ENCODE results near the gene EMILIN1.

- TF ChIP-seq CTCF (IDR thresholded peaks at IDR 0.05; ENCODE audit: extremely low read depth in 1 of 2, insufficient read depth in 1 of 2, low read depth in 1 of 2, low read length in 2 of 2) (no peak), POLR2A (IDR thresholded peaks at IDR 0.05; ENCODE audit: low read depth, low read length) (no peak), POLR2AphosphoS5 (IDR thresholded peaks at IDR 0.05; ENCODE audit: insufficient read depth, low read depth, low read length) (no peak)
Observed at GRCh38 chr2:27039871-27040270, 38.5 kb upstream of the EMILIN1 start.

Measured in endothelial cell of umbilical vein (primary cell).